ENCODE data around the gene USP10.

Gene USP10, protein sequence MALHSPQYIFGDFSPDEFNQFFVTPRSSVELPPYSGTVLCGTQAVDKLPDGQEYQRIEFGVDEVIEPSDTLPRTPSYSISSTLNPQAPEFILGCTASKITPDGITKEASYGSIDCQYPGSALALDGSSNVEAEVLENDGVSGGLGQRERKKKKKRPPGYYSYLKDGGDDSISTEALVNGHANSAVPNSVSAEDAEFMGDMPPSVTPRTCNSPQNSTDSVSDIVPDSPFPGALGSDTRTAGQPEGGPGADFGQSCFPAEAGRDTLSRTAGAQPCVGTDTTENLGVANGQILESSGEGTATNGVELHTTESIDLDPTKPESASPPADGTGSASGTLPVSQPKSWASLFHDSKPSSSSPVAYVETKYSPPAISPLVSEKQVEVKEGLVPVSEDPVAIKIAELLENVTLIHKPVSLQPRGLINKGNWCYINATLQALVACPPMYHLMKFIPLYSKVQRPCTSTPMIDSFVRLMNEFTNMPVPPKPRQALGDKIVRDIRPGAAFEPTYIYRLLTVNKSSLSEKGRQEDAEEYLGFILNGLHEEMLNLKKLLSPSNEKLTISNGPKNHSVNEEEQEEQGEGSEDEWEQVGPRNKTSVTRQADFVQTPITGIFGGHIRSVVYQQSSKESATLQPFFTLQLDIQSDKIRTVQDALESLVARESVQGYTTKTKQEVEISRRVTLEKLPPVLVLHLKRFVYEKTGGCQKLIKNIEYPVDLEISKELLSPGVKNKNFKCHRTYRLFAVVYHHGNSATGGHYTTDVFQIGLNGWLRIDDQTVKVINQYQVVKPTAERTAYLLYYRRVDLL

DNA sequence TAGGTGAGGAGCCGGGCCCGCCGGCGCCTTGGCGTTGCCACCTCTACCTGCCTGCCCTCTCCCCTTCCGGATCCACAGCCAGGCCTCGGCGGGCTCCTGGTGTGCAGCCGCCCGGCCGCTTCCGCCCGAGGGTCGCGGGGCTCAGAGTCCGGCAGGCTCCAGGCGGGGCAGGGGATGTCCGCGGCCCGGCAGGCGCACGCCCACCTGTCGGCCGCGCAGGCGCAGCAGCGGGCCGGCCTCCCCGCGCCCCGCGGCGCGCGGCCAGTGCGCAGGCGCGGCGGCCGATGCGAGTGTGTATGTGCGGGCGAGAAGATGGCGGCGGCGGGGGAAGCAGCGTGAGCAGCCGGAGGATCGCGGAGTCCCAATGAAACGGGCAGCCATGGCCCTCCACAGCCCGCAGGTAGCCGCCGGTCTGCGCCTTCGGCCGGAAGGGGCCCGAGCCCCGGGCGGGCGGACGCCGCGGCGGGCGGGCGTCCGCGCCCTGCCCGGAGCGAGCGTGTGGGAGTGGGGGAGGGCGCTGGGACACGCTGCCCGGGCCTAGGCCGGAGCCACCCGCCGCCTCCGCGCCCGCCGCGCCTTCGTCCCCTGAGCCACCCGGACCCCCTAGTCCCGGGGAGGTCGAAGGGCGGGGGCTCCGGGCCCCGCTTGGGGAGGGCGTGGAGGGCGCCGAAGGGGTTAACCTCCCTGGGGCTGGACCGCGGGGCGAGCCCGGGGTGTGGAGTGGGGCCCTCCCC is at the start of gene USP10:
Gene USP10, plus strand, starts transcription at position 289 of the 734 bp plus-strand sequence. Its CDS starts 91 bp downstream, at position 380.
- CTCF ChIA-PET: interaction anchor here (1.0 to 6.1 kb wide), 5 partner anchors 10 to 78 kb away, joined by 4 to 63 read pairs (median 8); no protein-coding TSS in a partner anchor

DNA sequence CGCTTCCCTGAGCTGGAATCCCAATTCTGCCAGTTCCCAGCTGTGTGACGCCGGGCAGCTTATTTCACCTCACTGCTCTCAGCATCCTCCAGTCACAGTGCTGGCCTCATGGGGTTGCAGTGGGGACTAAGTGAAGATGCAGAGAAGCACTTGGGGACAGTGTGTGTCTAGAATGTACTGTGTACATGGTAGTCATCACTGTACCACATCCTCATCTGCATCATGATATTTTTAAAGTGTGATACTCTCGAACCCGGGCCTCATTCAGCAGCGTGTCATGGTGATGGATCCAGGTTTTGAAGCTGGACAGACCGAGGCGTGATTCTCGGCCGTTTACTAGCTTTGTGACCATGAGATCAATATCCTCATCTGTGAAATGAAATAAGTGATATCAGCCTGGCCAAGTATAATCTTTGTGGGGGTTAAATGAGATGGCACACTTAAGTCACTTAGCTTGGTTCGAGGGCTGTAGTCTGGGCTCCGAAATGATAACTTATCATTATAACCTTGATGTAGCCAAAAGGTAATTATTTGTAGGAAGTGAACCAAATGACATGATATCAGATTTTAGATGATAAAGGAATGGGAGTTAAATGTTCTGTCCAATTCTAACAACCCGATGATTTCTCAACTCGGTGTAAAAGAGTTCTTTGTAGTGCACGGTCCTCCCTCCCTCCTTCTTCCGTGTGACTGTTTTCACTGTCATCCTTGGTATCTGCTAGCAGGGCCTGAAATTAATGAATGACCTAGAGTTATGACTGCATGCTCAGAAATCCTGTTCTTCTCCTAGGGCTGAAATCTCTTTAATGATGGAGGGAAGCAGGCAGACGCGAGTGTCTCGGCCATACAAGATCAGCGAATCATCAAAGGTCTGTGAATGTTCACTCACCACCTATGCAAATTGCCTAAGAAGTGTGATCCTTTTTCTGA is 49.5 kb upstream of the USP10 start:
- ChIA-PET CTCF (interaction anchor here (0.9 to 4.6 kb wide), 7 partner anchors 12 to 139 kb away, joined by 3 to 23 read pairs (median 19); no protein-coding TSS in a partner anchor), POLR2A (no interaction called here)

More for the DNA sequence above, at the start of gene USP10:
- H3K4me3 ChIP-seq (ENCODE audit: low read depth, low read length): peak within 1 kb of the TSS; percentile 77
- POLR2A ChIA-PET: no interaction called here
- TF ChIP-seq, protein P1, sequence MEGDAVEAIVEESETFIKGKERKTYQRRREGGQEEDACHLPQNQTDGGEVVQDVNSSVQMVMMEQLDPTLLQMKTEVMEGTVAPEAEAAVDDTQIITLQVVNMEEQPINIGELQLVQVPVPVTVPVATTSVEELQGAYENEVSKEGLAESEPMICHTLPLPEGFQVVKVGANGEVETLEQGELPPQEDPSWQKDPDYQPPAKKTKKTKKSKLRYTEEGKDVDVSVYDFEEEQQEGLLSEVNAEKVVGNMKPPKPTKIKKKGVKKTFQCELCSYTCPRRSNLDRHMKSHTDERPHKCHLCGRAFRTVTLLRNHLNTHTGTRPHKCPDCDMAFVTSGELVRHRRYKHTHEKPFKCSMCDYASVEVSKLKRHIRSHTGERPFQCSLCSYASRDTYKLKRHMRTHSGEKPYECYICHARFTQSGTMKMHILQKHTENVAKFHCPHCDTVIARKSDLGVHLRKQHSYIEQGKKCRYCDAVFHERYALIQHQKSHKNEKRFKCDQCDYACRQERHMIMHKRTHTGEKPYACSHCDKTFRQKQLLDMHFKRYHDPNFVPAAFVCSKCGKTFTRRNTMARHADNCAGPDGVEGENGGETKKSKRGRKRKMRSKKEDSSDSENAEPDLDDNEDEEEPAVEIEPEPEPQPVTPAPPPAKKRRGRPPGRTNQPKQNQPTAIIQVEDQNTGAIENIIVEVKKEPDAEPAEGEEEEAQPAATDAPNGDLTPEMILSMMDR (IDR thresholded peaks at IDR 0.05; ENCODE audit: insufficient read depth, low read length, missing control alignments): no peak
- no peak for DNase-seq (ENCODE audit: low read depth, low spot score)

DNA sequence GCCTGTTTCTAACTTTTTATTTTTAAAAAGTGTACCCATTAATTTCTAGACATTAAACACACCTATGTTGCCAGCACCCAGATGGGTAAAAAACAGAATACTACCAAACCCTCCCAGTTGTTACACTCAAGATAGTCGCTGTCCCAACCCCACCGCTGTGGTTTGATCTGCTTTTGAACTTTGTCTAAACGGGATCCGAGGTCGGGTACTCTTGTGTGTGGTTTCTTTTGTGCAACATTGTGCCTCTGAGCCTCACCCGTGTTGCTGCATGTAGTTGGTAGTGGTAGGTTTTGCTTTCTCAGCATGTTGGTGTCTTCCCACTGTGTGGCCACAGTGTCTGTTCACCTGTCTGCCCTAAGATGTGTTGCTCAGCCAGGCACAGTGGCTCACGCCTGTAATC is 47.2 kb upstream of the USP10 start:
- CTCF ChIA-PET: interaction anchor here (0.6 to 2.0 kb wide), 7 partner anchors 20 to 142 kb away, joined by 3 to 12 read pairs (median 3); no protein-coding TSS in a partner anchor
- TF ChIP-seq, protein P1 (IDR thresholded peaks at IDR 0.05; ENCODE audit: insufficient read depth, low read length, missing control alignments): no peak
- H3K4me3 ChIP-seq (ENCODE audit: low read depth, low read length): no peak overlapping the region
- no peak for DNase-seq (ENCODE audit: low read depth, low spot score)
- POLR2A ChIA-PET: no interaction called here

More for the DNA sequence above, 49.5 kb upstream of the USP10 start:
- H3K4me3 ChIP-seq (ENCODE audit: low read depth, low read length): peak overlapping the region; percentile 20; the same call in 1 of the 2 replicates
- peak; percentile 58 for DNase-seq (ENCODE audit: low read depth, low spot score)
- TF ChIP-seq, protein P1 (IDR thresholded peaks at IDR 0.05; ENCODE audit: insufficient read depth, low read length, missing control alignments): no peak

DNA sequence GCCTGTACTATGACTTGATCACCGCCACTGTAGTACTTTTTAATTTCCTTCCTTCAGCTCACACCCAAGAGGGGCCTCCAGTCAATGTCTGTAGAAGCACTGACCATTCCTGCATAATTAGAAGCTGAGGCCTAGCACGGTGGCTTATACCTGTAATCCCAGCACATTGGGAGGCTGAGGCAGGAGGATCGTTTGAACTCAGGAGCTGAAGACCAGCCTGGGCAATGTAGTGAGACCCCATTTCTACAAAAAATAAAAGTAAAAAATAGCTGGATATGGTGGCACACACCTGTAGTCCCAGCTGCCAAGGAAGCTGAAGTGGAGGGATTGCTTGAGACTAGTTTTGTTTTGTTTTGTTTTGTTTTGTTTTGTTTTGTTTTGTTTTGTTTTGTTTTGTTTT is 45.6 kb upstream of the USP10 start:
- DNase-seq (ENCODE audit: low read depth, low spot score): no peak
- TF ChIP-seq, protein P1 (IDR thresholded peaks at IDR 0.05; ENCODE audit: insufficient read depth, low read length, missing control alignments): no peak
- H3K4me3 ChIP-seq (ENCODE audit: low read depth, low read length): no peak overlapping the region
- ChIA-PET POLR2A (no interaction called here), CTCF (interaction anchor here (0.7 to 2.9 kb wide), 3 partner anchors 18 to 149 kb away, joined by 3 to 12 read pairs (median 10); no protein-coding TSS in a partner anchor)

DNA sequence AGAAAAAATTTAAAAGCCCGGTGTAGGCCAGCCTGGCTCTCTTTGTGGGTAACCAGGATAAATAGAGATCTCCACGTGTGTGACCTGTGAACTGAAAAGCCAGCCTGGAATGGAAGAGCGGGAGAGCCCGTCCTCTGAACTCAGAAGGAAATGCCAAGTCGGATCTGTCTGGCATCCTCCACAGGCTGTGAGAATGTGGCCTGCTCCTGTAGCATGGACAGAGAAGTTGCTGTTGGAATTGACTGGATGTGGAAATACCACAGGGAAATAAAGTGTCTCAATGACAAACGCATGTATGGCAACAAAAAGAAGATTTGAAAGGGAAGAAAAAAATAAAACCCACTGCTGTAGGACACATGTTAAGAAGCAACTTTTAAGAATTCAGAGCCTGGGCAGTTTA is 44.8 kb upstream of the USP10 start:
- H3K4me3 ChIP-seq (ENCODE audit: low read depth, low read length): no peak overlapping the region
- TF ChIP-seq, protein P1 (IDR thresholded peaks at IDR 0.05; ENCODE audit: insufficient read depth, low read length, missing control alignments): no peak
- ChIA-PET CTCF (interaction anchor here (0.7 to 2.9 kb wide), 3 partner anchors 17 to 150 kb away, joined by 3 to 10 read pairs (median 3); no protein-coding TSS in a partner anchor), POLR2A (no interaction called here)
- DNase-seq (ENCODE audit: low read depth, low spot score): no peak

Measured in AG04449 (cell line).